K562 (cell line): ENCODE results near the gene SCLT1. TPM values are rescaled to one million over a fixed set of nuclear protein-coding genes. Genes with fewer than 3 reads are reported as not detected.

Source experiments
- ATAC-seq: fragments of 200-7000 bp; cut with Tn5 transposase; 3 replicates; pipeline ENCODE4 v1.9.1; 2020; ENCODE audit warnings: moderate library complexity
- BruUV-seq: library from RNA; stranded (reverse); fragments of 400-500 nt; replicated peaks from 2 replicates; lab custom pipeline; 2021; lab: Mats Ljungman, UMichigan
- CTCF ChIA-PET: fragments of 300-600 bp; formaldehyde crosslinking; extraction: SDS; loops from one replicate; lab custom pipeline; 2021; ENCODE audit warnings: low intra/inter-chr PET ratio; lab: Yijun Ruan, JAX
- POLR2A ChIA-PET: fragments of 300-600, 350-650 bp; sonication (Branson Sonifier 250); formaldehyde crosslinking; extraction: SDS; loops from one replicate; lab custom pipeline; 2021; ENCODE audit warnings: antibody characterized with exemption, inconsistent platforms; lab: Yijun Ruan, JAX
- DNase-seq, 4 experiments: peaks; one replicate each; pipeline versions ENCODE4 v3.0.0 to v3.0.0-alpha.2; 2011 to 2018; ENCODE audit warnings: low spot score in 3 of 4, mixed read lengths in 3 of 4; ENCODE audit errors: extremely low read depth in 1 of 4
- FAIRE-seq: peaks from 2 replicates; lab custom pipeline; 2011; peaks lifted over from hg19 to GRCh38; lab: Jason Lieb, UNC
- H2AFZ ChIP-seq: 2 replicates; pipeline ENCODE4 v1.6.0; 2011; ENCODE audit warnings: low read depth, low read length, control low read depth, inconsistent platforms
- H3K27ac ChIP-seq: fragments of 200-600 bp; 3 replicates; pipeline ENCODE4 v1.8.0; 2011; ENCODE audit warnings: low read depth, mild to moderate bottlenecking, control low read depth, inconsistent platforms, low read length, moderate library complexity, mixed read lengths; ENCODE audit errors: extremely low read depth
- H3K27me3 ChIP-seq, 2 experiments: fragments of 300-600 bp in 1 of 2; 2 replicates in 1 of 2; 3 replicates in 1 of 2; pipeline versions ENCODE4 v1.6.0 to v1.8.0; 2011; ENCODE audit warnings: inconsistent platforms in 2 of 2, low read length in 2 of 2, mild to moderate bottlenecking in 1 of 2, mixed read lengths in 1 of 2, moderate library complexity in 1 of 2; ENCODE audit not compliant: control insufficient read depth in 2 of 2, insufficient read depth in 2 of 2
- H3K36me3 ChIP-seq: fragments of 300-600 bp; 3 replicates; pipeline ENCODE4 v1.8.0; 2011; ENCODE audit warnings: mild to moderate bottlenecking, low read length, inconsistent platforms; ENCODE audit not compliant: control insufficient read depth, insufficient read depth
- H3K4me1 ChIP-seq, 2 experiments: fragments of 200-600 bp in 1 of 2; replicated peaks in 1 of 2; 2 replicates in 1 of 2; 3 replicates in 1 of 2; pipeline versions ENCODE4 v1.5.1 to v1.8.0; 2011; ENCODE audit warnings: inconsistent platforms in 2 of 2, low read length in 2 of 2, mild to moderate bottlenecking in 1 of 2, mixed read lengths in 1 of 2, moderate library complexity in 1 of 2; ENCODE audit not compliant: control insufficient read depth in 2 of 2, insufficient read depth in 2 of 2
- H3K4me2 ChIP-seq: 2 replicates; pipeline ENCODE4 v1.6.1; 2011; ENCODE audit warnings: low read length, control low read depth, inconsistent platforms, mixed read lengths; ENCODE audit not compliant: insufficient read depth
- H3K4me3 ChIP-seq: fragments of 200-600 bp; sonication (generic), shearing (Covaris generic); 2 replicates; pipeline ENCODE4 v1.5.1; 2016; ENCODE audit warnings: control low read depth, inconsistent platforms
- H3K79me2 ChIP-seq: fragments of 200-600 bp; 3 replicates; pipeline ENCODE4 v1.8.0; 2011; ENCODE audit warnings: low read length, inconsistent platforms; ENCODE audit not compliant: control insufficient read depth, insufficient read depth
- H3K9ac ChIP-seq, 2 experiments: 2 replicates each; pipeline versions ENCODE4 v1.6.0 to v1.6.1; 2011; ENCODE audit warnings: low read depth in 2 of 2, low read length in 2 of 2, control low read depth in 1 of 2, inconsistent platforms in 1 of 2, mild to moderate bottlenecking in 1 of 2, mixed read lengths in 1 of 2; ENCODE audit not compliant: insufficient read depth in 1 of 2
- H3K9me1 ChIP-seq: one replicate; pipeline ENCODE4 v1.6.0; 2011; ENCODE audit warnings: inconsistent platforms, mild to moderate bottlenecking, low read length, moderate library complexity; ENCODE audit not compliant: control insufficient read depth, insufficient read depth
- H3K9me3 ChIP-seq: replicated peaks from 2 replicates; pipeline ENCODE4 v1.5.1; 2011; ENCODE audit warnings: low read depth, low read length, inconsistent platforms; ENCODE audit not compliant: control insufficient read depth, insufficient read depth
- H4K20me1 ChIP-seq: replicated peaks from 2 replicates; pipeline ENCODE4 v1.6.1; 2011; ENCODE audit warnings: low read length, inconsistent platforms, mixed read lengths; ENCODE audit not compliant: control insufficient read depth, insufficient read depth
- FUS ChIP-seq: fragments of 200-400 bp; formaldehyde crosslinking; optimal IDR thresholded peaks from 2 replicates; pipeline ENCODE3; 2017; ENCODE audit warnings: low read depth, low read length
- IFI16 ChIP-seq: fragments of 250-450 bp; sonication (Bioruptor Pico); IDR thresholded peaks from 2 replicates; pipeline ENCODE4 v2.1.2; 2022; ENCODE audit warnings: mild to moderate bottlenecking, inconsistent platforms
- RBM39 ChIP-seq: fragments of 200-400 bp; formaldehyde crosslinking; optimal IDR thresholded peaks from 2 replicates; pipeline ENCODE3; 2018; ENCODE audit warnings: low read depth, low read length
- ZNF174 ChIP-seq: fragments of 250-450 bp; sonication (Bioruptor Pico); IDR thresholded peaks from 2 replicates; pipeline ENCODE4 v1.4.0; 2020; ENCODE audit warnings: mild to moderate bottlenecking
- WGBS: fragments of 100-300 bp; shearing (Covaris generic); methylation state at CpG from one replicate; pipeline ENCODE4 v1.1.6; 2016; ENCODE audit warnings: low coverage, mixed read lengths; ENCODE audit not compliant: insufficient coverage; ENCODE audit errors: missing lambda C conversion rate; 5-methylcytosine and 5-hydroxymethylcytosine counted together
- in situ Hi-C: fragments of 300-500 bp; cut with MboI; formaldehyde crosslinking; loops from 4 replicates; pipeline ENCODE4 v1.15.0; 2018; ENCODE audit warnings: inconsistent platforms, mixed read lengths
- intact Hi-C: fragments of 100-400 bp; cut with micrococcal nuclease; formaldehyde crosslinking; loops from 2 replicates; pipeline ENCODE4 v1.14.2; 2022
- polyA plus RNA-seq, 8 experiments: library from polyadenylated mRNA; depleted of rRNA in 4 of 8; stranded (reverse) in 5 of 8; unstranded in 3 of 8; fragments of >200 nt; fragmentation: Nextera tagmentation in 2 of 8; fragmentation: Illumina TruSeq in 1 of 8; extraction: Ambion mirVana in 2 of 8; extraction: Trizol in 1 of 8; gene quantifications; 2 replicates each; pipeline versions ENCODE4 v1.2.1 to v1.2.3, GENCODE V29; 2011 to 2014; ENCODE audit warnings: inconsistent platforms in 1 of 8, missing spikeins in 1 of 8
- total RNA-seq, 7 experiments: library from RNA; depleted of rRNA in 6 of 7; stranded (reverse); fragments of >200 nt in 6 of 7; fragmentation: Illumina TruSeq in 2 of 7; extraction: Trizol in 2 of 7; gene quantifications; 2 replicates each; pipeline versions ENCODE4 v1.2.1 to v1.2.3, GENCODE V29; 2011 to 2021; ENCODE audit warnings: low replicate concordance in 1 of 7
- TF ChIP-seq, protein P1 (sequence below): fragments of 200-600 bp; sonication (generic); IDR thresholded peaks from one replicate; pipeline ENCODE4 v1.6.1; 2012; ENCODE audit warnings: mild to moderate bottlenecking, low read depth, low read length, inconsistent platforms
- TF ChIP-seq, protein P2 (sequence below): fragments of 250-450 bp; sonication (Bioruptor Pico); IDR thresholded peaks from 2 replicates; pipeline ENCODE4 v1.8.0; 2022; ENCODE audit warnings: moderate library complexity, mild to moderate bottlenecking, inconsistent platforms
- TF ChIP-seq, protein P3 (sequence below): fragments of 150-350 bp; IDR thresholded peaks from 2 replicates; pipeline ENCODE4 v1.6.1; 2014; ENCODE audit warnings: low read depth, mild to moderate bottlenecking, low read length, borderline replicate concordance

SCLT1 gene
- total and polyA plus RNA-seq, 9 of the 15 experiments (the other 6 are each of a cell fraction or from before 2014, with no cell fraction given) = 8.0 to 31.9 (median 24.2) TPM

DNA sequence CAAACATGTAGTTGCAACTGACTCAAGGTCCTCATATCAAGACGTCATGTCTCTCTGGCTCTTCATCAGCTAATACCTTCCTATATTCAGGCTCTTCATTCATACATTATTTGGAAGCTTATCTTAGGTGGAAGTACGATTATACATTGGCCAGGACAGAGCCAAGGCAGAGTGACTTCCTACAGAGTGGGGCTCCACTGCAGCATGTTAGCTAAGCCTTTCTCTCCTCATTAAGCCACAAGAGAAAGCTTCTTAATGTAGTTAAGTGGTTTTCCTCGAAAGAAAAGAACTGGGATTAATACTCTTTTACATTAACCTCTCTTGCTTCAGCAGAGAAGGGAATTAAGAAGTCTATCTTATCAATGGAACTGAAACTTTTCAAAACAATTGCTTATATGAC lies 17.6 kb upstream of the SCLT1 start:
- H3K27me3 ChIP-seq = no peaks in the 10 kb centered on the region
- ATAC-seq (no peak), FAIRE-seq (no peak), DNase-seq (no peak)
- intact Hi-C loops = no loop called here
- 43% methylated on average over 3 of the region's 3 CpGs for WGBS
- ChIA-PET CTCF (no interaction called here), POLR2A (interaction anchor here (1.1 kb wide), 1 partner anchor 28 kb away, joined by 4 read pairs; no protein-coding TSS in a partner anchor)
- H3K79me2 ChIP-seq = no peaks in the 10 kb centered on the region
- H2AFZ ChIP-seq = no peak overlapping the region
- H3K9me3 ChIP-seq = no peaks in the 10 kb centered on the region
- H3K4me3 ChIP-seq = no peak overlapping the region
- H3K4me2 ChIP-seq = no peak overlapping the region
- BruUV-seq = no TSS peak
- no peaks in the 10 kb centered on the region for H3K4me1 ChIP-seq
- H4K20me1 ChIP-seq = no peaks in the 10 kb centered on the region
- in situ Hi-C loops = no loop called here
- H3K27ac ChIP-seq = no peak overlapping the region
- TF ChIP-seq FUS (no peak), ZNF174 (no peak), RBM39 (no peak), IFI16 (no peak)
- TF ChIP-seq, protein P1, sequence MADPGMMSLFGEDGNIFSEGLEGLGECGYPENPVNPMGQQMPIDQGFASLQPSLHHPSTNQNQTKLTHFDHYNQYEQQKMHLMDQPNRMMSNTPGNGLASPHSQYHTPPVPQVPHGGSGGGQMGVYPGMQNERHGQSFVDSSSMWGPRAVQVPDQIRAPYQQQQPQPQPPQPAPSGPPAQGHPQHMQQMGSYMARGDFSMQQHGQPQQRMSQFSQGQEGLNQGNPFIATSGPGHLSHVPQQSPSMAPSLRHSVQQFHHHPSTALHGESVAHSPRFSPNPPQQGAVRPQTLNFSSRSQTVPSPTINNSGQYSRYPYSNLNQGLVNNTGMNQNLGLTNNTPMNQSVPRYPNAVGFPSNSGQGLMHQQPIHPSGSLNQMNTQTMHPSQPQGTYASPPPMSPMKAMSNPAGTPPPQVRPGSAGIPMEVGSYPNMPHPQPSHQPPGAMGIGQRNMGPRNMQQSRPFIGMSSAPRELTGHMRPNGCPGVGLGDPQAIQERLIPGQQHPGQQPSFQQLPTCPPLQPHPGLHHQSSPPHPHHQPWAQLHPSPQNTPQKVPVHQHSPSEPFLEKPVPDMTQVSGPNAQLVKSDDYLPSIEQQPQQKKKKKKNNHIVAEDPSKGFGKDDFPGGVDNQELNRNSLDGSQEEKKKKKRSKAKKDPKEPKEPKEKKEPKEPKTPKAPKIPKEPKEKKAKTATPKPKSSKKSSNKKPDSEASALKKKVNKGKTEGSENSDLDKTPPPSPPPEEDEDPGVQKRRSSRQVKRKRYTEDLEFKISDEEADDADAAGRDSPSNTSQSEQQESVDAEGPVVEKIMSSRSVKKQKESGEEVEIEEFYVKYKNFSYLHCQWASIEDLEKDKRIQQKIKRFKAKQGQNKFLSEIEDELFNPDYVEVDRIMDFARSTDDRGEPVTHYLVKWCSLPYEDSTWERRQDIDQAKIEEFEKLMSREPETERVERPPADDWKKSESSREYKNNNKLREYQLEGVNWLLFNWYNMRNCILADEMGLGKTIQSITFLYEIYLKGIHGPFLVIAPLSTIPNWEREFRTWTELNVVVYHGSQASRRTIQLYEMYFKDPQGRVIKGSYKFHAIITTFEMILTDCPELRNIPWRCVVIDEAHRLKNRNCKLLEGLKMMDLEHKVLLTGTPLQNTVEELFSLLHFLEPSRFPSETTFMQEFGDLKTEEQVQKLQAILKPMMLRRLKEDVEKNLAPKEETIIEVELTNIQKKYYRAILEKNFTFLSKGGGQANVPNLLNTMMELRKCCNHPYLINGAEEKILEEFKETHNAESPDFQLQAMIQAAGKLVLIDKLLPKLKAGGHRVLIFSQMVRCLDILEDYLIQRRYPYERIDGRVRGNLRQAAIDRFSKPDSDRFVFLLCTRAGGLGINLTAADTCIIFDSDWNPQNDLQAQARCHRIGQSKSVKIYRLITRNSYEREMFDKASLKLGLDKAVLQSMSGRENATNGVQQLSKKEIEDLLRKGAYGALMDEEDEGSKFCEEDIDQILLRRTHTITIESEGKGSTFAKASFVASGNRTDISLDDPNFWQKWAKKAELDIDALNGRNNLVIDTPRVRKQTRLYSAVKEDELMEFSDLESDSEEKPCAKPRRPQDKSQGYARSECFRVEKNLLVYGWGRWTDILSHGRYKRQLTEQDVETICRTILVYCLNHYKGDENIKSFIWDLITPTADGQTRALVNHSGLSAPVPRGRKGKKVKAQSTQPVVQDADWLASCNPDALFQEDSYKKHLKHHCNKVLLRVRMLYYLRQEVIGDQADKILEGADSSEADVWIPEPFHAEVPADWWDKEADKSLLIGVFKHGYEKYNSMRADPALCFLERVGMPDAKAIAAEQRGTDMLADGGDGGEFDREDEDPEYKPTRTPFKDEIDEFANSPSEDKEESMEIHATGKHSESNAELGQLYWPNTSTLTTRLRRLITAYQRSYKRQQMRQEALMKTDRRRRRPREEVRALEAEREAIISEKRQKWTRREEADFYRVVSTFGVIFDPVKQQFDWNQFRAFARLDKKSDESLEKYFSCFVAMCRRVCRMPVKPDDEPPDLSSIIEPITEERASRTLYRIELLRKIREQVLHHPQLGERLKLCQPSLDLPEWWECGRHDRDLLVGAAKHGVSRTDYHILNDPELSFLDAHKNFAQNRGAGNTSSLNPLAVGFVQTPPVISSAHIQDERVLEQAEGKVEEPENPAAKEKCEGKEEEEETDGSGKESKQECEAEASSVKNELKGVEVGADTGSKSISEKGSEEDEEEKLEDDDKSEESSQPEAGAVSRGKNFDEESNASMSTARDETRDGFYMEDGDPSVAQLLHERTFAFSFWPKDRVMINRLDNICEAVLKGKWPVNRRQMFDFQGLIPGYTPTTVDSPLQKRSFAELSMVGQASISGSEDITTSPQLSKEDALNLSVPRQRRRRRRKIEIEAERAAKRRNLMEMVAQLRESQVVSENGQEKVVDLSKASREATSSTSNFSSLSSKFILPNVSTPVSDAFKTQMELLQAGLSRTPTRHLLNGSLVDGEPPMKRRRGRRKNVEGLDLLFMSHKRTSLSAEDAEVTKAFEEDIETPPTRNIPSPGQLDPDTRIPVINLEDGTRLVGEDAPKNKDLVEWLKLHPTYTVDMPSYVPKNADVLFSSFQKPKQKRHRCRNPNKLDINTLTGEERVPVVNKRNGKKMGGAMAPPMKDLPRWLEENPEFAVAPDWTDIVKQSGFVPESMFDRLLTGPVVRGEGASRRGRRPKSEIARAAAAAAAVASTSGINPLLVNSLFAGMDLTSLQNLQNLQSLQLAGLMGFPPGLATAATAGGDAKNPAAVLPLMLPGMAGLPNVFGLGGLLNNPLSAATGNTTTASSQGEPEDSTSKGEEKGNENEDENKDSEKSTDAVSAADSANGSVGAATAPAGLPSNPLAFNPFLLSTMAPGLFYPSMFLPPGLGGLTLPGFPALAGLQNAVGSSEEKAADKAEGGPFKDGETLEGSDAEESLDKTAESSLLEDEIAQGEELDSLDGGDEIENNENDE = no peak
- TF ChIP-seq, protein P2, sequence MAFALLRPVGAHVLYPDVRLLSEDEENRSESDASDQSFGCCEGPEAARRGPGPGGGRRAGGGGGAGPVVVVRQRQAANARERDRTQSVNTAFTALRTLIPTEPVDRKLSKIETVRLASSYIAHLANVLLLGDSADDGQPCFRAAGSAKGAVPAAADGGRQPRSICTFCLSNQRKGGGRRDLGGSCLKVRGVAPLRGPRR = no peak
- TF ChIP-seq, protein P3, sequence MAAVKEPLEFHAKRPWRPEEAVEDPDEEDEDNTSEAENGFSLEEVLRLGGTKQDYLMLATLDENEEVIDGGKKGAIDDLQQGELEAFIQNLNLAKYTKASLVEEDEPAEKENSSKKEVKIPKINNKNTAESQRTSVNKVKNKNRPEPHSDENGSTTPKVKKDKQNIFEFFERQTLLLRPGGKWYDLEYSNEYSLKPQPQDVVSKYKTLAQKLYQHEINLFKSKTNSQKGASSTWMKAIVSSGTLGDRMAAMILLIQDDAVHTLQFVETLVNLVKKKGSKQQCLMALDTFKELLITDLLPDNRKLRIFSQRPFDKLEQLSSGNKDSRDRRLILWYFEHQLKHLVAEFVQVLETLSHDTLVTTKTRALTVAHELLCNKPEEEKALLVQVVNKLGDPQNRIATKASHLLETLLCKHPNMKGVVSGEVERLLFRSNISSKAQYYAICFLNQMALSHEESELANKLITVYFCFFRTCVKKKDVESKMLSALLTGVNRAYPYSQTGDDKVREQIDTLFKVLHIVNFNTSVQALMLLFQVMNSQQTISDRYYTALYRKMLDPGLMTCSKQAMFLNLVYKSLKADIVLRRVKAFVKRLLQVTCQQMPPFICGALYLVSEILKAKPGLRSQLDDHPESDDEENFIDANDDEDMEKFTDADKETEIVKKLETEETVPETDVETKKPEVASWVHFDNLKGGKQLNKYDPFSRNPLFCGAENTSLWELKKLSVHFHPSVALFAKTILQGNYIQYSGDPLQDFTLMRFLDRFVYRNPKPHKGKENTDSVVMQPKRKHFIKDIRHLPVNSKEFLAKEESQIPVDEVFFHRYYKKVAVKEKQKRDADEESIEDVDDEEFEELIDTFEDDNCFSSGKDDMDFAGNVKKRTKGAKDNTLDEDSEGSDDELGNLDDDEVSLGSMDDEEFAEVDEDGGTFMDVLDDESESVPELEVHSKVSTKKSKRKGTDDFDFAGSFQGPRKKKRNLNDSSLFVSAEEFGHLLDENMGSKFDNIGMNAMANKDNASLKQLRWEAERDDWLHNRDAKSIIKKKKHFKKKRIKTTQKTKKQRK = no peak
- H3K9ac ChIP-seq = no peak overlapping the region
- H3K9me1 ChIP-seq = no peaks in the 10 kb centered on the region
- peaks cover 9% of the 10 kb centered on the region for H3K36me3 ChIP-seq
